GM12878 (cell line): Measurements from ENCODE around the gene BCLAF1.

ENCODE experiments used
- BHLHE40 ChIP-seq, 2 experiments: fragments of 450-650 bp in 1 of 2; IDR thresholded peaks; 2 replicates each; pipeline ENCODE4 v1.6.1; 2011 to 2017; ENCODE audit warnings: low read depth in 2 of 2, borderline replicate concordance in 1 of 2, improper control_type of control experiment in 1 of 2, low read length in 1 of 2, mild to moderate bottlenecking in 1 of 2
- NFIC ChIP-seq: IDR thresholded peaks from 2 replicates; pipeline ENCODE4 v1.6.1; 2012; ENCODE audit warnings: low read depth, mild to moderate bottlenecking, inconsistent platforms, low read length, moderate library complexity
- POLR2A ChIP-seq: IDR thresholded peaks from 2 replicates; pipeline ENCODE4 v1.6.1; 2011; ENCODE audit warnings: low read depth, mild to moderate bottlenecking, low read length
- SRF ChIP-seq, 2 experiments: IDR thresholded peaks; 2 replicates each; pipeline ENCODE4 v1.6.1; 2011; ENCODE audit warnings: low read depth in 2 of 2, low read length in 2 of 2, mild to moderate bottlenecking in 1 of 2, moderate library complexity in 1 of 2
- TF ChIP-seq, protein P1 (sequence below), 3 experiments: IDR thresholded peaks in 2 of 3; conservative IDR thresholded peaks in 1 of 3; 2 replicates each; pipeline ENCODE4 v1.5.1; 2011; ENCODE audit warnings: low read depth in 3 of 3, low read length in 3 of 3, mild to moderate bottlenecking in 3 of 3, control low read depth in 2 of 3, moderate library complexity in 2 of 3, inconsistent platforms in 1 of 3, mixed read lengths in 1 of 3; ENCODE audit not compliant: control insufficient read depth in 2 of 3, insufficient read depth in 1 of 3; ENCODE audit errors: extremely low read depth in 1 of 3

DNA sequence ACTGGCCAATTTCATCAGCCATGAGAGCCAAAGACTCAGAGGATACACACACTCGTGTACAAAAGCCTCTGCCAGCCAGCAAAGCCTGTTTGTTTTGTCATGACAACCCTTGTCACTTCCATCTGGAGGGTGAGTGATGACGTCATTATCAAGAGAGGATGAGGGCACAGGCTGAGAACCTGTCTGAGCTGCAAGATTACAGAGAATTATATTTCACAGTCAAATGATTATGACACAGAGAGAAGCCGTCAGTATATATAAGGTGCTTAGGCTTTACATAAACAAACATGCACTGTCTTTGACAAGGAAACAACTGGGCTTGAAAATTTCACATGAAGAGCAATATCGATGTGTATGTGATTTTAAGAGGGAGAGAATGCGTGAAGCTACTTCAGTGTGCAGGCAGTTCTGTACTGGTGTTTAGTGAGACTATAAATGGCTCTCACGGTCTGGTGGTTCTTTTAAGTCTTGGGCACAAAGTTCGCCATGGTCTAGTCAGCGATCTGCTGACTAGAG, 36.5 kb upstream of the BCLAF1 start:
- no peak for TF ChIP-seq POLR2A
- no peak for TF ChIP-seq BHLHE40 (IDR thresholded peaks at IDR 0.05; ENCODE audit: borderline replicate concordance in 1 of 2, low read depth in 2 of 2, low read length in 1 of 2)
- no peak for TF ChIP-seq NFIC
- TF ChIP-seq, protein P1, sequence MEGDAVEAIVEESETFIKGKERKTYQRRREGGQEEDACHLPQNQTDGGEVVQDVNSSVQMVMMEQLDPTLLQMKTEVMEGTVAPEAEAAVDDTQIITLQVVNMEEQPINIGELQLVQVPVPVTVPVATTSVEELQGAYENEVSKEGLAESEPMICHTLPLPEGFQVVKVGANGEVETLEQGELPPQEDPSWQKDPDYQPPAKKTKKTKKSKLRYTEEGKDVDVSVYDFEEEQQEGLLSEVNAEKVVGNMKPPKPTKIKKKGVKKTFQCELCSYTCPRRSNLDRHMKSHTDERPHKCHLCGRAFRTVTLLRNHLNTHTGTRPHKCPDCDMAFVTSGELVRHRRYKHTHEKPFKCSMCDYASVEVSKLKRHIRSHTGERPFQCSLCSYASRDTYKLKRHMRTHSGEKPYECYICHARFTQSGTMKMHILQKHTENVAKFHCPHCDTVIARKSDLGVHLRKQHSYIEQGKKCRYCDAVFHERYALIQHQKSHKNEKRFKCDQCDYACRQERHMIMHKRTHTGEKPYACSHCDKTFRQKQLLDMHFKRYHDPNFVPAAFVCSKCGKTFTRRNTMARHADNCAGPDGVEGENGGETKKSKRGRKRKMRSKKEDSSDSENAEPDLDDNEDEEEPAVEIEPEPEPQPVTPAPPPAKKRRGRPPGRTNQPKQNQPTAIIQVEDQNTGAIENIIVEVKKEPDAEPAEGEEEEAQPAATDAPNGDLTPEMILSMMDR (IDR thresholded peaks at IDR 0.05 in 2 of 3, conservative IDR thresholded peaks at IDR 0.05 in 1 of 3; ENCODE audit: control insufficient read depth in 2 of 3, extremely low read depth in 1 of 3, insufficient read depth in 1 of 3, low read depth in 3 of 3, low read length in 3 of 3) = no peak
- no peak for TF ChIP-seq SRF (IDR thresholded peaks at IDR 0.05; ENCODE audit: low read depth in 2 of 2, low read length in 2 of 2)
